CD14-positive monocyte (primary cell): ENCODE measurements around the gene NRXN3. TPM values are rescaled to one million over a fixed set of nuclear protein-coding genes. Genes with fewer than 3 reads are reported as not detected.

Source experiments
- DNase-seq, 3 donors: peaks; one replicate each; pipeline ENCODE4 v3.0.0-alpha.2; 2011 to 2022
- H2AFZ ChIP-seq: 2 replicates; pipeline ENCODE4 v1.6.0; 2012; ENCODE audit warnings: mild to moderate bottlenecking, low read depth, low read length, inconsistent platforms; ENCODE audit not compliant: insufficient read depth, poor library complexity, severe bottlenecking
- H3K27ac ChIP-seq, 2 donors: 1 replicate in 1 of 2; 2 replicates in 1 of 2; pipeline ENCODE4 v1.5.1; 2012 to 2013; ENCODE audit warnings: low read length in 2 of 2, control low read depth in 1 of 2, inconsistent platforms in 1 of 2, low read depth in 1 of 2, mild to moderate bottlenecking in 1 of 2
- H3K27me3 ChIP-seq, 2 donors: one replicate each; pipeline versions ENCODE4 v1.6.0 to v1.6.1; 2011 to 2013; ENCODE audit warnings: low read length in 2 of 2; ENCODE audit not compliant: control insufficient read depth in 2 of 2, insufficient read depth in 2 of 2
- H3K36me3 ChIP-seq, 2 donors: replicated peaks in 1 of 2; 1 replicate in 1 of 2; 2 replicates in 1 of 2; pipeline versions ENCODE4 v1.5.1 to v1.6.1; 2012 to 2013; ENCODE audit warnings: low read length in 2 of 2, control low read depth in 1 of 2, inconsistent platforms in 1 of 2, mild to moderate bottlenecking in 1 of 2; ENCODE audit not compliant: insufficient read depth in 2 of 2, control insufficient read depth in 1 of 2
- H3K4me1 ChIP-seq, 2 donors: 1 replicate in 1 of 2; 2 replicates in 1 of 2; pipeline versions ENCODE4 v1.5.1 to v1.6.1; 2012 to 2013; ENCODE audit warnings: low read length in 2 of 2, control low read depth in 1 of 2, inconsistent platforms in 1 of 2, mild to moderate bottlenecking in 1 of 2, moderate library complexity in 1 of 2; ENCODE audit not compliant: insufficient read depth in 2 of 2, control insufficient read depth in 1 of 2
- H3K4me2 ChIP-seq: replicated peaks from 2 replicates; pipeline ENCODE3; 2012; ENCODE audit warnings: low read length, moderate library complexity, mild to moderate bottlenecking; ENCODE audit not compliant: poor library complexity, severe bottlenecking; ENCODE audit errors: extremely low read depth
- H3K4me3 ChIP-seq, 3 experiments: fragments of 200-600 bp in 1 of 3; sonication (generic) in 1 of 3; replicated peaks in 1 of 3; 1 replicate in 2 of 3; 2 replicates in 1 of 3; pipeline ENCODE4 v1.5.1; 2011 to 2013; ENCODE audit warnings: low read length in 3 of 3, mild to moderate bottlenecking in 3 of 3, control low read depth in 2 of 3, low read depth in 2 of 3, inconsistent platforms in 1 of 3, moderate library complexity in 1 of 3
- H3K79me2 ChIP-seq: 2 replicates; pipeline ENCODE4 v1.6.0; 2012; ENCODE audit warnings: mild to moderate bottlenecking, control low read depth, inconsistent platforms, low read length, moderate library complexity; ENCODE audit not compliant: insufficient read depth
- H3K9ac ChIP-seq: 2 replicates; pipeline ENCODE4 v1.6.0; 2017; ENCODE audit warnings: low read length, mild to moderate bottlenecking; ENCODE audit not compliant: insufficient read depth, poor library complexity, severe bottlenecking
- H3K9me3 ChIP-seq, 2 donors: replicated peaks in 1 of 2; 1 replicate in 1 of 2; 2 replicates in 1 of 2; pipeline versions ENCODE4 v1.5.1 to v1.6.1; 2012 to 2013; ENCODE audit warnings: low read length in 2 of 2, control low read depth in 1 of 2; ENCODE audit not compliant: control insufficient read depth in 1 of 2, insufficient read depth in 1 of 2
- H4K20me1 ChIP-seq: 2 replicates; pipeline ENCODE4 v1.6.0; 2012; ENCODE audit warnings: mild to moderate bottlenecking, low read length, control low read depth, moderate library complexity; ENCODE audit not compliant: insufficient read depth
- H3K27ac Mint-ChIP-seq, 7 donors: one replicate each; pipeline ENCODE4 v1.8.0; 2020; ENCODE audit warnings: mild to moderate bottlenecking in 7 of 7, mixed read lengths in 7 of 7, moderate library complexity in 6 of 7, inconsistent platforms in 2 of 7
- H3K27me3 Mint-ChIP-seq, 3 donors: one replicate each; pipeline ENCODE4 v1.8.0; 2021 to 2022; ENCODE audit warnings: low read depth in 3 of 3, mild to moderate bottlenecking in 3 of 3, mixed read lengths in 3 of 3, moderate library complexity in 3 of 3, inconsistent platforms in 1 of 3
- H3K36me3 Mint-ChIP-seq, 2 donors: one replicate each; pipeline ENCODE4 v1.8.0; 2020; ENCODE audit warnings: mixed read lengths in 2 of 2, inconsistent platforms in 1 of 2, mild to moderate bottlenecking in 1 of 2
- H3K4me1 Mint-ChIP-seq: one replicate; pipeline ENCODE4 v1.8.0; 2020; ENCODE audit warnings: mild to moderate bottlenecking, mixed read lengths
- H3K4me3 Mint-ChIP-seq, 2 donors: one replicate each; pipeline ENCODE4 v1.8.0; 2020; ENCODE audit warnings: mild to moderate bottlenecking in 2 of 2, mixed read lengths in 2 of 2, moderate library complexity in 1 of 2
- H3K9me3 Mint-ChIP-seq, 7 donors: one replicate each; pipeline ENCODE4 v1.8.0; 2020 to 2022; ENCODE audit warnings: mixed read lengths in 7 of 7, mild to moderate bottlenecking in 6 of 7, moderate library complexity in 6 of 7, inconsistent platforms in 2 of 7
- WGBS: methylation state at CpG from one replicate; pipeline ENCODE4 v1.1.5; 2013; ENCODE audit warnings: missing lambda C conversion rate; ENCODE audit not compliant: insufficient coverage; 5-methylcytosine and 5-hydroxymethylcytosine counted together
- intact Hi-C, 2 donors: fragments of 100-400 bp; cut with micrococcal nuclease; formaldehyde crosslinking; loops; one replicate each; pipeline versions ENCODE4 v1.15.0 to v1.15.1; 2023
- polyA plus RNA-seq, 3 donors: library from polyadenylated mRNA; depleted of rRNA in 1 of 3; unstranded in 2 of 3; stranded (reverse) in 1 of 3; fragments of 300-500 nt in 2 of 3; fragments of >200 nt in 1 of 3; fragmentation: Illumina TruSeq in 2 of 3; gene quantifications; 1 replicate in 2 of 3; 2 replicates in 1 of 3; pipeline ENCODE4 v1.2.3, GENCODE V29; 2012 to 2021
- TF ChIP-seq, protein P1 (sequence below): fragments of 200-600 bp; IDR thresholded peaks from one replicate; pipeline ENCODE4 v1.8.0; 2022; ENCODE audit warnings: antibody characterized with exemption, mild to moderate bottlenecking

The NRXN3 gene
- polyA plus RNA-seq, 3 donors = not detected

GRCh38 chr14:78673845-78674244, 503.7 kb downstream of the NRXN3 start:
- Histone ChIP-seq H3K4me2 (no peak overlapping the region), H4K20me1 (no peaks in the 10 kb centered on the region), H3K27ac (no peak overlapping the region), H3K4me1 (no peaks in the 10 kb centered on the region), H3K4me3 (no peak overlapping the region), H3K27me3 (no peaks in the 10 kb centered on the region), H3K9ac (no peak overlapping the region), H3K36me3 (no peaks in the 10 kb centered on the region), H2AFZ (no peak overlapping the region), H3K79me2 (no peaks in the 10 kb centered on the region), H3K9me3 (no peaks in the 10 kb centered on the region)
- Mint-ChIP-seq H3K36me3 (no peaks in the 10 kb centered on the region), H3K9me3 (peaks cover 0 to 2% (median 0%) of the 10 kb centered on the region in 7 donors), H3K4me3 (no peak overlapping the region), H3K27me3 (no peaks in the 10 kb centered on the region), H3K4me1 (no peaks in the 10 kb centered on the region), H3K27ac (no peak overlapping the region)
- TF ChIP-seq, protein P1, sequence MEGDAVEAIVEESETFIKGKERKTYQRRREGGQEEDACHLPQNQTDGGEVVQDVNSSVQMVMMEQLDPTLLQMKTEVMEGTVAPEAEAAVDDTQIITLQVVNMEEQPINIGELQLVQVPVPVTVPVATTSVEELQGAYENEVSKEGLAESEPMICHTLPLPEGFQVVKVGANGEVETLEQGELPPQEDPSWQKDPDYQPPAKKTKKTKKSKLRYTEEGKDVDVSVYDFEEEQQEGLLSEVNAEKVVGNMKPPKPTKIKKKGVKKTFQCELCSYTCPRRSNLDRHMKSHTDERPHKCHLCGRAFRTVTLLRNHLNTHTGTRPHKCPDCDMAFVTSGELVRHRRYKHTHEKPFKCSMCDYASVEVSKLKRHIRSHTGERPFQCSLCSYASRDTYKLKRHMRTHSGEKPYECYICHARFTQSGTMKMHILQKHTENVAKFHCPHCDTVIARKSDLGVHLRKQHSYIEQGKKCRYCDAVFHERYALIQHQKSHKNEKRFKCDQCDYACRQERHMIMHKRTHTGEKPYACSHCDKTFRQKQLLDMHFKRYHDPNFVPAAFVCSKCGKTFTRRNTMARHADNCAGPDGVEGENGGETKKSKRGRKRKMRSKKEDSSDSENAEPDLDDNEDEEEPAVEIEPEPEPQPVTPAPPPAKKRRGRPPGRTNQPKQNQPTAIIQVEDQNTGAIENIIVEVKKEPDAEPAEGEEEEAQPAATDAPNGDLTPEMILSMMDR = no peak
- intact Hi-C loops = no loop called here
- no peak for DNase-seq
- WGBS = no CpG with 5 or more reads among the region's 3 CpGs

DNA sequence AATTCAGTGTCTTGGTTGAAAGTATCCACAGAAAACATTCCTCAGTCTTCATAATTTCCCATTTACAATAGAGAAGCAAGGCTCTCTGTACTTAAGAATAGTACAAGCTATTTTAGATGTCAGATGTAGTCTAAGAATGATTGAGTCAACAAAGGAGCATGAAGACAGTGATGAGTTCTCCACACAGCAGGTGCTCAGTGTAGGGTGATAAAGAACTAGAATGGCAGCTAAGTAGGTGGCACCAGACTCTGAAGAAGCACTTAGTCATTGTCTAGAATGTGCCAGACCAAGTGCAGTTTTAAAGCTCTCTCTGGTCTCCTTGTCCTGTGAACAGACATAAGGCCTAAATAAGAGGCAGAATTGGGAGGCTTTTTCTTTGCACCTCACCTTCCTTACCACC, 504.6 kb downstream of the NRXN3 start:
- H3K9me3 Mint-ChIP-seq = no peaks in the 10 kb centered on the region
- no peak overlapping the region for H3K27ac Mint-ChIP-seq
- Histone ChIP-seq H3K9me3 (no peaks in the 10 kb centered on the region), H4K20me1 (no peaks in the 10 kb centered on the region), H2AFZ (no peak overlapping the region), H3K9ac (no peak overlapping the region), H3K36me3 (no peaks in the 10 kb centered on the region), H3K27ac (no peak overlapping the region), H3K4me2 (no peak overlapping the region), H3K27me3 (no peaks in the 10 kb centered on the region), H3K79me2 (no peaks in the 10 kb centered on the region), H3K4me3 (no peak overlapping the region), H3K4me1 (no peaks in the 10 kb centered on the region)
- no peaks in the 10 kb centered on the region for H3K27me3 Mint-ChIP-seq
- H3K4me1 Mint-ChIP-seq = no peaks in the 10 kb centered on the region
- intact Hi-C loops = no loop called here
- no peak overlapping the region for H3K4me3 Mint-ChIP-seq
- no peak for DNase-seq
- H3K36me3 Mint-ChIP-seq = no peaks in the 10 kb centered on the region
- TF ChIP-seq, protein P1 = no peak
